GM06990 (cell line): Measurements from ENCODE around the gene ZNF329.

ENCODE experiments used
- DNase-seq: peaks from one replicate; pipeline ENCODE4 v3.0.0-alpha.2; 2011; ENCODE audit not compliant: insufficient read length; ENCODE audit errors: extremely low read depth
- H3K27me3 ChIP-seq: replicated peaks from 2 replicates; pipeline ENCODE4 v1.6.0; 2011; ENCODE audit warnings: low read length; ENCODE audit not compliant: control insufficient read depth, insufficient read depth
- H3K36me3 ChIP-seq: 2 replicates; pipeline ENCODE4 v1.5.1; 2011; ENCODE audit warnings: low read length; ENCODE audit not compliant: control insufficient read depth, insufficient read depth
- H3K4me3 ChIP-seq: replicated peaks from 2 replicates; pipeline ENCODE4 v1.5.1; 2011; ENCODE audit warnings: low read depth, mild to moderate bottlenecking, control low read depth, low read length
- CTCF ChIP-seq: IDR thresholded peaks from 2 replicates; pipeline ENCODE4 v1.5.1; 2011; ENCODE audit warnings: low read length, control low read depth, mild to moderate bottlenecking, inconsistent platforms; ENCODE audit not compliant: insufficient read depth, poor library complexity, severe bottlenecking

Gene ZNF329

GRCh38 chr19:58129284-58129683 lies 21.3 kb downstream of the ZNF329 start:
- Histone ChIP-seq H3K4me3 (no peak overlapping the region), H3K36me3 (peaks cover 4% of the 10 kb centered on the region), H3K27me3 (no peaks in the 10 kb centered on the region)
- no peak for TF ChIP-seq CTCF
- DNase-seq: no peak

- no peak for DNase-seq
- Histone ChIP-seq H3K36me3 (peaks cover 4% of the 10 kb centered on the region), H3K27me3 (no peaks in the 10 kb centered on the region), H3K4me3 (no peak overlapping the region)
- TF ChIP-seq CTCF: no peak
Measured at GRCh38 chr19:58128041-58128685, 22.4 kb downstream of the ZNF329 start.

GRCh38 chr19:58123354-58123753 lies 27.2 kb downstream of the ZNF329 start:
- DNase-seq: no peak
- no peak overlapping the region for H3K4me3 ChIP-seq
- no peaks in the 10 kb centered on the region for H3K27me3 ChIP-seq
- no peaks in the 10 kb centered on the region for H3K36me3 ChIP-seq
- no peak for TF ChIP-seq CTCF

- no peak for TF ChIP-seq CTCF
- H3K4me3 ChIP-seq: no peak overlapping the region
- H3K27me3 ChIP-seq: no peaks in the 10 kb centered on the region
- no peak for DNase-seq
- H3K36me3 ChIP-seq: no peaks in the 10 kb centered on the region
Measured at GRCh38 chr19:58118979-58119733, 31.4 kb downstream of the ZNF329 start.

- no peak for TF ChIP-seq CTCF
- H3K27me3 ChIP-seq: no peaks in the 10 kb centered on the region
- no peak overlapping the region for H3K4me3 ChIP-seq
- no peaks in the 10 kb centered on the region for H3K36me3 ChIP-seq
- DNase-seq: no peak
Measured at GRCh38 chr19:58117841-58118575, 32.6 kb downstream of the ZNF329 start.
